Esophagus (tissue), 2 donors: ENCODE results near the gene ERAL1. TPM values are rescaled to one million over a fixed set of nuclear protein-coding genes. Genes with fewer than 3 reads are reported as not detected.

Source experiments
- H3K27ac ChIP-seq, 2 donors: one replicate each; pipeline ENCODE4 v1.5.1; 2013; ENCODE audit warnings: low read depth in 2 of 2, mild to moderate bottlenecking in 2 of 2, inconsistent platforms in 1 of 2, low read length in 1 of 2, moderate library complexity in 1 of 2
- H3K27me3 ChIP-seq, 2 donors: one replicate each; pipeline ENCODE4 v1.6.1; 2013; ENCODE audit warnings: low read length in 2 of 2, control low read depth in 1 of 2, mild to moderate bottlenecking in 1 of 2; ENCODE audit not compliant: insufficient read depth in 2 of 2, control insufficient read depth in 1 of 2
- H3K36me3 ChIP-seq, 2 donors: one replicate each; pipeline ENCODE4 v1.6.1; 2013; ENCODE audit warnings: low read length in 1 of 2; ENCODE audit not compliant: control insufficient read depth in 2 of 2, insufficient read depth in 2 of 2
- H3K4me1 ChIP-seq, 2 donors: one replicate each; pipeline ENCODE4 v1.6.1; 2013; ENCODE audit warnings: low read length in 1 of 2; ENCODE audit not compliant: control insufficient read depth in 2 of 2, insufficient read depth in 2 of 2
- H3K4me3 ChIP-seq, 2 donors: one replicate each; pipeline ENCODE4 v1.5.1; 2013; ENCODE audit warnings: low read length in 2 of 2, mild to moderate bottlenecking in 2 of 2, low read depth in 1 of 2, moderate library complexity in 1 of 2
- H3K9me3 ChIP-seq, 2 donors: one replicate each; pipeline ENCODE4 v1.6.1; 2013; ENCODE audit warnings: mild to moderate bottlenecking in 2 of 2, low read depth in 1 of 2, low read length in 1 of 2, moderate library complexity in 1 of 2; ENCODE audit not compliant: control insufficient read depth in 2 of 2, insufficient read depth in 1 of 2
- WGBS, 2 donors: extraction: QIAGEN DNeasy Blood & Tissue Kit; methylation state at CpG; one replicate each; pipeline ENCODE4 v1.1.7; 2013; 5-methylcytosine and 5-hydroxymethylcytosine counted together
- polyA plus RNA-seq, 2 donors: library from polyadenylated mRNA; stranded (reverse); fragments of 200-250 nt; gene quantifications; one replicate each; pipeline ENCODE4 v1.2.3, GENCODE V29; 2013
- donor health status: healthy with polysubstance abuse.
- donor health status: Bipolar disorder and iron deficiency.

Gene ERAL1
- polyA plus RNA-seq, 2 donors: 24.0 to 32.4 TPM

- H3K27me3 ChIP-seq: no peaks in the 10 kb centered on the region
- H3K36me3 ChIP-seq: peaks cover 9 to 19% of the 10 kb centered on the region in 2 donors
- WGBS, 2 donors: 94 to 96% methylated on average over 3 of the region's 3 CpGs
- no peak overlapping the region for H3K4me3 ChIP-seq
- H3K9me3 ChIP-seq: no peaks in the 10 kb centered on the region
- H3K27ac ChIP-seq: no peak overlapping the region
- no peaks in the 10 kb centered on the region for H3K4me1 ChIP-seq
Observed at GRCh38 chr17:28862561-28862960, 7.7 kb downstream of the ERAL1 start.

DNA sequence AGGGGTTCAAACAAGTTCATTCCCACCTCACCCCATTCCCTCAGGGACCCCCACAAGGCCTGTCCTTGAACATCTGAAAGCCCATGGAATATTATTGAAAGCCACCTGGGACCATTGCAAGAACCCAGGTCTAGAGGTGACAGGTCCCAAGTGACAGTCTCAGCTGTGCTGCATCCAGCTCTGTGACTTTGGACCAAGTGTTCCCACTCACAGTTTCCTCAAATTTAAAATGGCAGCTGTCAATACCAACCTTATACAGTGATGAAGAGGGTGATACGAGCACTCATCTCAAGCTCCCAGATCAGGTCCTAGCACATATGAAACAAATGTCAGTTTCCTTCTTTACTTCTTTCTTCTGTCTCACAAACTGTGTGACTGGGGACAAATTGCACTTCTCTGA is 9.1 kb downstream of the ERAL1 start:
- no peaks in the 10 kb centered on the region for H3K4me1 ChIP-seq
- peaks cover 6 to 13% of the 10 kb centered on the region in 2 donors for H3K36me3 ChIP-seq
- H3K4me3 ChIP-seq: no peak overlapping the region
- H3K9me3 ChIP-seq: no peaks in the 10 kb centered on the region
- no peaks in the 10 kb centered on the region for H3K27me3 ChIP-seq
- H3K27ac ChIP-seq: no peak overlapping the region
- WGBS, 2 donors: 91 to 96% methylated on average over 1 of the region's 1 CpG

DNA sequence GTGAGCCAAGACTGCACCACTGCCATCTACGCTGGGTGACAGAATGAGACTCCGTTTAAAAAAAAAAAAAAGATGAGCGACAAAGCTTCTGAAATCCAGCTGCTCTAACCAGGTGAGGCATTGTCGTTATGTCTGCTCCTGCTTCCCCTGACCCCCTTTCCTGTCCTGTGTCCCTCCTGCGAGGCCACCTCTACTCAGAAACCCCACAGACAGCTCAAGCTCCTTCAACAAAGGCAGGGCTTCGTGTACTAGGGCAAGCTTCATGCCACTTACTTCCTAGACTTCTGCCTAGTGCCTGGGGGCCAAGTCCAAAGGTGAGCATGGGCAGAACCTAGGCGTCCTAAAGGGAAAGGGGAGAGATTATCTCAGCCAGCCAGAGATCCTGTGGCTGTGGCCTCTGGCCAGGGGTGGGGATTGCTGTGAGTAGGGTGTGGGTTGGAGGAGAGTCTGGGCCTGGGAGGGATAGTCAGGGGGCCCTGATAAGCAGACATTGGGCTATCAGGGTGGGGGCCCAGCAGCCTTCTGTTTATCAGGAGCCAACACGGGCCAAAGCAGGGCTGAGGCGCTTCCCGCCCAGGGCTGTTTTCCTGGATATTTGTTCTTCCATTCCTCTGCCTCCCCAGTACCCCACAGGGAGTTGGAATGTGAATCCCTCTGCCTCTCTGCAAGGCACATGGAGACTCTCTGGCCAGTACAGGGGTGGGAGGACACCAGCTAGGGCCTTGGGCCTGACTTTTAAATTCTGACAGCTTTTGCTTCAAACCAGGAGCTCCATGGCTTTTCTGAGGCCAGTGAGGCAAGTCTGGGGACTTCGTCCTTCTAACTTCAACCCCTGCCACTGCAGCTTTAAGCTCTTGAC is 10.4 kb downstream of the ERAL1 start:
- 73 to 82% methylated on average over 10 to 11 of the region's 11 CpGs for WGBS, 2 donors
- H3K36me3 ChIP-seq: peaks cover 6 to 11% of the 10 kb centered on the region in 2 donors
- H3K4me3 ChIP-seq: no peak overlapping the region
- H3K4me1 ChIP-seq: no peaks in the 10 kb centered on the region
- no peaks in the 10 kb centered on the region for H3K27me3 ChIP-seq
- H3K27ac ChIP-seq: no peak overlapping the region
- no peaks in the 10 kb centered on the region for H3K9me3 ChIP-seq

DNA sequence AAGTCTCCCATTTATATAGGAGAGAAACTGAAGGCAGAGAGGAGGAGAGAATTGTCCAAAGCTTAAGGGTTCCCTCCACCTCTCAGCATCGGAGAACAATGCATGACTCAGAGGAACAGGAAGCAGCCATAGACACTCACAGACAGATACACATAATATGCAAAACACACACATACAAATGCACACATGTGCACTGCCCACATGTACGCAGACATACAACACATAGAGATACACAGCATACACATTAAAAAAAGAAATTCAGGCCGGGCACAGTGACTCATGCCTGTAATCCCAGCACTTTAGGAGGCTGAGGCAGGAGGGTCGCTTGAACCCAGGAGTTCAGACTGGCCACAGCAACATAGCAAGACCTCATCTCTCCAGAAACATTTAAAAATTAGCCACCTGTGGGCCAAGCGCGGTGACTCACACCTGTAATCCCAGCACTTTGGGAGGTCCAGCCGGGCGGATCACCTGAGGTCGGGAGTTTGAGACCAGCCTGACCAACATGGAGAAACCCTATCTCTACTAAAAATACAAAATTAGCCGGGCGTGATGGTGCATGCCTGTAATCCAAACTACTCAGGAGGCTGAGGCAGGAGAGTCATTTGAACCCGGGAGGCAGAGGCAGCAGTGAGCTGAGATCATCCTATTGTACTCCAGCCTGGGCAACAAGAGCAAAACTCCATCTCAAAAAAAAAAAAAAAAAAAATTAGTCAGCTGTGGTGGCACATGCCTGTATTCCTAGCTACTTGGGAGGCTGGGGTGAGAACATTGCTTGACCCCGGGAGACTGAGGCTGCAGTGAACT is 11.3 kb downstream of the ERAL1 start:
- Histone ChIP-seq H3K4me3 (no peak overlapping the region), H3K27me3 (no peaks in the 10 kb centered on the region), H3K9me3 (no peaks in the 10 kb centered on the region), H3K27ac (no peak overlapping the region), H3K36me3 (peaks cover 0 to 5% of the 10 kb centered on the region in 2 donors), H3K4me1 (no peaks in the 10 kb centered on the region)
- WGBS, 2 donors: 80 to 83% methylated on average over 13 of the region's 13 CpGs

DNA sequence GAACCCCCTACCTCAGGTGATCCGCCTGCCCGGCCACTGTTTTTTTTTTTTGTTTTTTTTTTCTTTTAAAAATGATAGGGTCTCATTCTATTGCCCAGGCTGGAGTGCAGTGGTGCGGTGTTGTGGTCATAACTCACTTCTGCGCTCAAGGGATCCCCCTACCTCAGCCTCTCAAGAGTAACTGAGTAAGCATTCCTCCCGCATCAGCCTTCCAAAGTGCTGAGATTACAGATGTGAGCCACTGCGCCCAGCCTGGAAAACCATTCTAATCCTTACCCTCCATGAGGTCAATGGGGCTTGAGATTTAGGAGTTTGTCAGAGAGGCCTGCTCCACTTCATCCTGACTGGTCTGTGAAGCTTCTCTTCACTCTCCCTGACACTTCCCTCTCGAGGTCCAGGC is 12.5 kb downstream of the ERAL1 start:
- Histone ChIP-seq H3K36me3 (no peaks in the 10 kb centered on the region), H3K27ac (no peak overlapping the region), H3K9me3 (no peaks in the 10 kb centered on the region), H3K4me3 (no peak overlapping the region), H3K4me1 (no peaks in the 10 kb centered on the region), H3K27me3 (no peaks in the 10 kb centered on the region)
- 92 to 93% methylated on average over 7 of the region's 7 CpGs for WGBS, 2 donors

GRCh38 chr17:28871056-28871579 is 16.3 kb downstream of the ERAL1 start:
- 74 to 77% methylated on average over 6 of the region's 6 CpGs for WGBS, 2 donors
- Histone ChIP-seq H3K4me3 (no peak overlapping the region), H3K9me3 (no peaks in the 10 kb centered on the region), H3K27me3 (no peaks in the 10 kb centered on the region), H3K27ac (peak overlapping the region; percentile 28 to 29), H3K4me1 (peaks cover 0 to under 1% of the 10 kb centered on the region in 2 donors), H3K36me3 (no peaks in the 10 kb centered on the region)

GRCh38 chr17:28873839-28874238 is 19.0 kb downstream of the ERAL1 start:
- Histone ChIP-seq H3K27me3 (no peaks in the 10 kb centered on the region), H3K27ac (no peak overlapping the region), H3K9me3 (no peaks in the 10 kb centered on the region), H3K36me3 (peaks cover 0 to under 1% of the 10 kb centered on the region in 2 donors), H3K4me3 (no peak overlapping the region), H3K4me1 (peaks cover 0 to 2% of the 10 kb centered on the region in 2 donors)
- WGBS, 2 donors: 89 to 93% methylated on average over 7 of the region's 7 CpGs

GRCh38 chr17:28874750-28875149 is 19.9 kb downstream of the ERAL1 start:
- H3K27me3 ChIP-seq: no peaks in the 10 kb centered on the region
- WGBS, 2 donors: 78 to 83% methylated on average over 3 of the region's 3 CpGs
- H3K36me3 ChIP-seq: peaks cover 9% of the 10 kb centered on the region in 2 donors
- no peaks in the 10 kb centered on the region for H3K9me3 ChIP-seq
- H3K4me3 ChIP-seq: no peak overlapping the region
- H3K4me1 ChIP-seq: peaks cover 0 to 2% of the 10 kb centered on the region in 2 donors
- no peak overlapping the region for H3K27ac ChIP-seq

GRCh38 chr17:28875848-28876550 is 21.2 kb downstream of the ERAL1 start:
- WGBS, 2 donors: 46 to 47% methylated on average over 1 of the region's 1 CpG
- Histone ChIP-seq H3K4me1 (peaks cover 0 to 5% of the 10 kb centered on the region in 2 donors), H3K36me3 (peaks cover 17 to 22% of the 10 kb centered on the region in 2 donors), H3K4me3 (no peak overlapping the region), H3K9me3 (no peaks in the 10 kb centered on the region), H3K27me3 (no peaks in the 10 kb centered on the region), H3K27ac (peak overlapping the region; percentile 4 to 53)
